Pulmonary artery endothelial cell (primary cell): ENCODE data around the gene OR1J2. TPM values are rescaled to one million over a fixed set of nuclear protein-coding genes. Genes with fewer than 3 reads are reported as not detected.
"Not testable (repeated sequence)": the region's sequence is repeated elsewhere in the genome, so short reads cannot be mapped to it uniquely, and the experiment has no call there.

Source experiments
- DNase-seq: peaks from one replicate; pipeline ENCODE4 v3.0.0-alpha.2; 2011; ENCODE audit warnings: low read depth, low spot score
- total RNA-seq: library from RNA; depleted of rRNA; stranded (reverse); fragments of >200 nt; gene quantifications from 2 replicates; pipeline ENCODE4 v1.2.3, GENCODE V29; 2014

The OR1J2 gene
- total RNA-seq = not detected in 2 replicates

GRCh38 chr9:122510502-122510901 lies at the start of gene OR1J2:
OR1J2 (plus strand) TSS chr9:122510802; CDS start chr9:122510802, 0 bp downstream.
- DNase-seq = no peak

GRCh38 chr9:122463828-122464632 lies 46.6 kb upstream of the OR1J2 start:
- no peak for DNase-seq

- peak; percentile 91 for DNase-seq
These were observed 45.7 kb upstream of the OR1J2 start for GRCh38 chr9:122464633-122465567.

GRCh38 chr9:122466456-122466855 lies 44.1 kb upstream of the OR1J2 start:
- DNase-seq = no peak

- no peak for DNase-seq
These were observed 41.9 kb upstream of the OR1J2 start for GRCh38 chr9:122468735-122469134.

- DNase-seq = no peak
These were observed 36.0 kb upstream of the OR1J2 start for GRCh38 chr9:122474561-122474960.

GRCh38 chr9:122475717-122476116 lies 34.9 kb upstream of the OR1J2 start:
- no peak for DNase-seq

GRCh38 chr9:122477346-122477745 lies 33.3 kb upstream of the OR1J2 start:
- DNase-seq = no peak

GRCh38 chr9:122477826-122478225 lies 32.8 kb upstream of the OR1J2 start, which contains the start of gene OR1J1:
OR1J1 (minus strand) TSS chr9:122477926; CDS start chr9:122477926, 0 bp downstream.
- DNase-seq = no peak

GRCh38 chr9:122479062-122479461 lies 31.5 kb upstream of the OR1J2 start:
- no peak for DNase-seq

- peak; percentile 17 for DNase-seq
These were observed 11.7 kb upstream of the OR1J2 start for GRCh38 chr9:122498883-122499288.

- DNase-seq = no peak
These were observed 3.6 kb upstream of the OR1J2 start for GRCh38 chr9:122506964-122507363.

- no peak for DNase-seq
These were observed 7.6 kb downstream of the OR1J2 start for GRCh38 chr9:122518226-122518625.

- DNase-seq = no peak
These were observed 8.2 kb downstream of the OR1J2 start, which contains the start of gene OR1J4 for GRCh38 chr9:122518841-122519240. OR1J4 (plus strand) TSS chr9:122519141; CDS start chr9:122519141, 0 bp downstream.

- no peak for DNase-seq
These were observed 8.8 kb downstream of the OR1J2 start for GRCh38 chr9:122519376-122519775.

GRCh38 chr9:122526602-122527001 lies 16.0 kb downstream of the OR1J2 start:
- no peak for DNase-seq

- no peak for DNase-seq
These were observed 16.6 kb downstream of the OR1J2 start, which contains the start of gene OR1N1 for GRCh38 chr9:122527193-122527592. OR1N1 (minus strand) TSS chr9:122527293; CDS start chr9:122527293, 0 bp downstream.

- not testable (repeated sequence) for DNase-seq
These were observed 20.6 kb downstream of the OR1J2 start for GRCh38 chr9:122531157-122531556.

- DNase-seq = no peak
These were observed 25.5 kb downstream of the OR1J2 start for GRCh38 chr9:122536134-122536533.

- DNase-seq = not testable (repeated sequence)
These were observed 26.5 kb downstream of the OR1J2 start for GRCh38 chr9:122537066-122537465.

GRCh38 chr9:122538757-122539156 lies 28.2 kb downstream of the OR1J2 start:
- DNase-seq = no peak

GRCh38 chr9:122546196-122546595 lies 35.6 kb downstream of the OR1J2 start:
- DNase-seq = no peak
